ENCODE measurements around the gene TACR2.

DNA sequence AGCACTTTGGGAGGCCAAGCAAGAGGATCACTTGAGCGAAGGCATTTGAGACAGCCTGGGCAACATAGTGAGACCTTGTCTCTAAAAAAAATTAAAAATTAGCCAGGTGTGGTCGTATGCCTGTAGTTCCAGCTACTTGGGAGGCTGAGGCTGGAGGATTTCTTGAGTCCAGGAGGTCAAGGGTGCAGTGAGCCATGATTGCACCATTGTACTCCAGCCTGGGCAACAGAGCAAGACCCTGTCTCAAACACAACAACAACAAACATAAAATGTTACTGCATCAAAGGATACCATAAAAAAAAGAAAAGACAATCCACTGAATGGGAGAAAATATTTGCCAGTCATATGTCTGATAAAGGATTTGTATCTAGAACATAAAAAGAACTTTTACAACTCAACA lies 60.5 kb downstream of the TACR2 start:
- TF ChIP-seq EP300 (IDR thresholded peaks at IDR 0.05) (no peak), POLR2A (IDR thresholded peaks at IDR 0.05) (no peak)
- TF ChIP-seq, protein P1, sequence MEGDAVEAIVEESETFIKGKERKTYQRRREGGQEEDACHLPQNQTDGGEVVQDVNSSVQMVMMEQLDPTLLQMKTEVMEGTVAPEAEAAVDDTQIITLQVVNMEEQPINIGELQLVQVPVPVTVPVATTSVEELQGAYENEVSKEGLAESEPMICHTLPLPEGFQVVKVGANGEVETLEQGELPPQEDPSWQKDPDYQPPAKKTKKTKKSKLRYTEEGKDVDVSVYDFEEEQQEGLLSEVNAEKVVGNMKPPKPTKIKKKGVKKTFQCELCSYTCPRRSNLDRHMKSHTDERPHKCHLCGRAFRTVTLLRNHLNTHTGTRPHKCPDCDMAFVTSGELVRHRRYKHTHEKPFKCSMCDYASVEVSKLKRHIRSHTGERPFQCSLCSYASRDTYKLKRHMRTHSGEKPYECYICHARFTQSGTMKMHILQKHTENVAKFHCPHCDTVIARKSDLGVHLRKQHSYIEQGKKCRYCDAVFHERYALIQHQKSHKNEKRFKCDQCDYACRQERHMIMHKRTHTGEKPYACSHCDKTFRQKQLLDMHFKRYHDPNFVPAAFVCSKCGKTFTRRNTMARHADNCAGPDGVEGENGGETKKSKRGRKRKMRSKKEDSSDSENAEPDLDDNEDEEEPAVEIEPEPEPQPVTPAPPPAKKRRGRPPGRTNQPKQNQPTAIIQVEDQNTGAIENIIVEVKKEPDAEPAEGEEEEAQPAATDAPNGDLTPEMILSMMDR (IDR thresholded peaks at IDR 0.05) = no peak
